Stimulated activated naive CD8-positive, alpha-beta T cell treated with anti-CD3 and anti-CD28 coated beads, Interleukin-15, Interleukin-2, amounts not matched to agents 100 U/mL and 50 U/mL, for 24 hours (primary cell): ENCODE results near the gene CPD.

Experiments used
- ATAC-seq: fragments of 150-1000 bp; cut with Tn5 transposase; one replicate; pipeline ENCODE4 v1.10.0; 2021
- DNase-seq: peaks from one replicate; pipeline ENCODE4 v3.0.0; 2021

Gene CPD

GRCh38 chr17:30354701-30355100 lies 24.0 kb upstream of the CPD start:
- ATAC-seq (no peak), DNase-seq (no peak)

GRCh38 chr17:30357476-30357875 lies 21.3 kb upstream of the CPD start:
- DNase-seq: no peak
- no peak for ATAC-seq

- no peak for ATAC-seq
- DNase-seq: no peak
Measured at GRCh38 chr17:30358055-30358760, 20.5 kb upstream of the CPD start.

GRCh38 chr17:30360086-30360808 lies 18.5 kb upstream of the CPD start:
- ATAC-seq (no peak), DNase-seq (no peak)

- ATAC-seq (no peak), DNase-seq (no peak)
Measured at GRCh38 chr17:30361766-30362279, 16.9 kb upstream of the CPD start.

- peak; percentile 97 for ATAC-seq
- peak; percentile 79 for DNase-seq
Measured at GRCh38 chr17:30363715-30364202, 15.0 kb upstream of the CPD start.

- DNase-seq (no peak), ATAC-seq (no peak)
Measured at GRCh38 chr17:30366536-30366935, 12.2 kb upstream of the CPD start.

- ATAC-seq: no peak
- DNase-seq: no peak
Measured at GRCh38 chr17:30368912-30369720, 9.6 kb upstream of the CPD start.

- no peak for ATAC-seq
- DNase-seq: no peak
Measured at GRCh38 chr17:30369995-30370394, 8.7 kb upstream of the CPD start.

- DNase-seq (no peak), ATAC-seq (peak; percentile 90)
Measured at GRCh38 chr17:30372755-30373154, 6.0 kb upstream of the CPD start.

GRCh38 chr17:30375661-30376060 lies 3.1 kb upstream of the CPD start:
- ATAC-seq: no peak
- no peak for DNase-seq

GRCh38 chr17:30376621-30377452 lies 1.9 kb upstream of the CPD start:
- peak; percentile 29 for ATAC-seq

GRCh38 chr17:30377574-30378240 lies 1.0 kb upstream of the CPD start:
- ATAC-seq (no peak), DNase-seq (no peak)

More at GRCh38 chr17:30376621-30377452, 1.9 kb upstream of the CPD start:
- peak; percentile 57 for DNase-seq

GRCh38 chr17:30378241-30378824 lies 394 bp upstream of the CPD start:
- ATAC-seq (peak; percentile 21), DNase-seq (peak; percentile 60)

- peak; percentile 54 for DNase-seq
Measured at GRCh38 chr17:30379303-30379902, 676 bp downstream of the CPD start.

GRCh38 chr17:30379903-30380381 lies 1.2 kb downstream of the CPD start:
- no peak for DNase-seq
- ATAC-seq: peak; percentile 48

More at GRCh38 chr17:30379303-30379902, 676 bp downstream of the CPD start:
- ATAC-seq: peak; percentile 3

GRCh38 chr17:30380643-30381339 lies 2.1 kb downstream of the CPD start:
- DNase-seq (no peak), ATAC-seq (no peak)

- ATAC-seq (no peak), DNase-seq (no peak)
Measured at GRCh38 chr17:30381340-30381659, 2.6 kb downstream of the CPD start.

- DNase-seq (no peak), ATAC-seq (no peak)
Measured at GRCh38 chr17:30382345-30382744, 3.6 kb downstream of the CPD start.
